Raji (cell line): ENCODE results near the gene NINJ2.

Source experiments
- POLR2A ChIP-seq: IDR thresholded peaks from 2 replicates; pipeline ENCODE4 v1.6.1; 2011; ENCODE audit warnings: low read depth, low read length, control low read depth; ENCODE audit not compliant: insufficient read depth

NINJ2 gene

DNA sequence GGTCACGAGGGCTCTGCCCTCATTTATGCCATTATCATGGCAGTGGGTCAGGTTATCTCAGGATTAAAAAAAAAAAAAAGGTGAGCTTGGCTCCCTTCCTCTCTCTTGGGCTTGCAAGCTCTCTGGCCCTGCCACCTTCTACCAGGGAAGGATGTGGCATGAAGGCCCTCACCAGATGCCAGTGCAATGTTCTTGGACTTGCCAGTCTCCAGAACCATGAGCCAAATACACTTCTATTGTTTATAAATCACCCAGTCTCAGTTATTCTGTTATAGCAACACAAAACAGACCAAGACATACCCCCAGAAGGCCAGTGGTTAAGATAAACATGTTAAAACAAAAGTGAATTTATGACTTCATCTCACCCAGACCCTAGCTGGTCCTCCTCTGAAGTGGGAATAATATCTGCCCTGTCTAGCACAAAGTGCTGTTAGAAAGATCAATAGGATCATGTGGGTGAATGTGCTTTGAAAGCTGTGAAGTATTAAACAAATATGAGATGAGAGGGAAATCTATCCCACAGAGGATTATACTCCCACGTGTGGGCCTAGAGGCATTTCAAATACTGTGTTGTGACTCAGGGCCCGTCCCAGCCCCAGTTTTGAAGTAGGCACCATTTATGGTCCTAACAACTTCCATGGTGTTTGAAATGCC lies 88.6 kb downstream of the NINJ2 start:
- TF ChIP-seq POLR2A = no peak

DNA sequence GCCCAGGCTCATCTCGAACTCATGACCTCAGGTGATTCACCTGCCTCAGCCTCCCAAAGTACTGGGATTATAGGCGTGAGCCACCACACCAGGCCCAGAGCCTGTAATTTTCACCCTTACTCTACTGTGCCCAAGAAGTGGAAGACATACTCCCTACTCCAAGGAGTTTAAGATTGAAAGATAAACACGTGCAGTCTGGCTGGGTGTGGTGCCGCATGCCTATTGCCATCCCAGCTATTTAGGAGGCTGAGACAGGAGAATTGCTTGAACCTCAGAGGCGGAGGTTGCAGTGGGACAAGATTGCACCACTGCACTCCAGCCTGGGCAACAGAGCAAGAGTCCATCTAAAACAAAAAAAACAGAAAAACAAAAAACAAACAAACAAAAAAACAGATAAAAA lies 90.0 kb downstream of the NINJ2 start:
- TF ChIP-seq POLR2A = no peak

DNA sequence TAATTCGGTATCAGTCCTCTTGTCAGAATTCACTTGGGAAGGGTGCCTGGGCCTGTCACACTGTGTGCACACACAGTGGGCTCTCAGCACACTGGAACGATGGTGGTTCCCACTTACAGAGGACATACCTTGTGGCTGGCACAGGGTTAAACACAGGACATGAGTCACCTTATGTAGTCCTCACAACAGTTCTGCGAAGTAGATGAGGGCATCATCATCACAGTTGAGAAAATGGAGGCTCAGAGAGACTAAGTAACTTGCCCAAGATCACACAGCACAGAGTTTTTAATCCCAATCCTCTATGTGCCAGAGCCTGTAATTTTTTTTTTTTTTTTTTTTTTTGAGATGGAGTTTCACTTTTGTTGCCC lies 90.7 kb downstream of the NINJ2 start:
- no peak for TF ChIP-seq POLR2A

DNA sequence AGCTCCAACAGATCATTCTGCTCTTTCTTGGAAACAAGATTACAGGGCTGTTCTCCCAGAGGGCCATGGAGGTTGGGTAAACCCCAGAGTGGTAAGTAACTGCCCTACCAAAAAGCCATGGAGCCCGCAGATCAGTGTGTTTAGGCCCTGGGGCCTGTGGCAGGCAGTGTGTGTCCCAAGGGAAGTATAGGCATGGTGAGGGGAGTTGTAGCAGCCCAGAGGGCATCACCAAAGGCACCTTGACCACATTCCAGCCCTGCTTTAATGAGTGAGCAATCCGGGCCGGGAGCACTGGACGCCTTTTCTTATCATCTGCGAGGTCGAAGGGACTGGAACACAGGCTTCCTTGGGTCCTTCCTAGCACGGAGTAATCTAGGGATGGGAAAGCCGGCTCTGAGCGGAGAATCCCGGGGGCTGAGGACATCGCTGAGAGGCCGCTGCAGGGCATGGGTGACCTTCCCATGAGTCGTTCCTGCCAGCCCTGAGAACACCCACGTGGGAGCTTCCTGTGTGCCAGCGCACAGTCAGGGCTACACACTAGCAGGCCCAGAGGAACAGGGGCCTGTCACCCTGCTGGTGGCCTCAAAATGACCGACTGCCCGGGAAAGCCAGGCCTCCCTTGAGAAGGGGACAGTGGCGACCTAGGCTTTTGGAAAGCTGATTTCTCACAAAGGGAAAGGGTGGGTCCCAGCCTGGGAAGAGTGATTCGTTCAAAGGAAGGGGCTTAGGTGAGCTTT lies 91.3 kb downstream of the NINJ2 start:
- TF ChIP-seq POLR2A = no peak

DNA sequence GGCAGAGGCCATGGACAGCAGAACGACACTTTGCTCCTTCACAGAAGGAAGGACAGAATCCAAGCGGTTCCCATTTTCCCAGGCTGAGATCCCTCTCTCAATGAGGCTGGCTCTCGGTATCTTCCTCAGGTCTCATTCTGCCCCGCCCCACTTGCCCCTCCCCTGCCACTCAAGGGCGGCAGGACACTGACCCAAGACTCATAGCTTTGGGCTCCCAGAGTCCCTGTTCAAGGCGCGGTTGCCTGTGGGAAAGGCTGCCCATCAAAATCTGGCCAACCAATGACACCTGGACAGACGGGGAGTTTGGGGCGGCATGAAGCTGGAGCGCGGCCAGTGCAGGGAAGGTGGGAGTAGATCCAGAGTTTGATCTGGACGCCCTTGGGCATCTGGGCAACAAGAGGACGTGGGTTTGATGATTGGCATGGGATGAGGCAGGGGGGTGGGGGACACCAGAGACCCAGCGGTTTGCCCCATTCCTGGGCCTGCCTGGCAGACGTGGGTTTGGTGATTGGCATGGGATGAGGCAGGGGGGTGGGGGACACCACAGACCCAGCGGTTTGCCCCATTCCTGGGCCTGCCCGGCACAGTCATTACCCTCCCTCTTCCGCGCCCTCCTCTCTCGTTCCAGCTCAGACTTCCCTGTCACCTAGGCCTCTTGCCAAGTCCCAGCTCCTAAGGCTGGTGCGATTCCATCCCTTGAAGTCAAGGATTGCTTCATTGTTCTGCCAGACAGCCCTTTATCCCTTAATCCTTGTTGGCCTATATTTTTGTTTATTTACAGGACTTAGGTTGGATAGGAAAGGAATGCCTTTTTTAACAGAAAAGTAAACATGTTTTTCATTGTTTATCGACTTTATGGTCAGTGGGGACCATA lies 92.1 kb downstream of the NINJ2 start:
- TF ChIP-seq POLR2A = no peak

DNA sequence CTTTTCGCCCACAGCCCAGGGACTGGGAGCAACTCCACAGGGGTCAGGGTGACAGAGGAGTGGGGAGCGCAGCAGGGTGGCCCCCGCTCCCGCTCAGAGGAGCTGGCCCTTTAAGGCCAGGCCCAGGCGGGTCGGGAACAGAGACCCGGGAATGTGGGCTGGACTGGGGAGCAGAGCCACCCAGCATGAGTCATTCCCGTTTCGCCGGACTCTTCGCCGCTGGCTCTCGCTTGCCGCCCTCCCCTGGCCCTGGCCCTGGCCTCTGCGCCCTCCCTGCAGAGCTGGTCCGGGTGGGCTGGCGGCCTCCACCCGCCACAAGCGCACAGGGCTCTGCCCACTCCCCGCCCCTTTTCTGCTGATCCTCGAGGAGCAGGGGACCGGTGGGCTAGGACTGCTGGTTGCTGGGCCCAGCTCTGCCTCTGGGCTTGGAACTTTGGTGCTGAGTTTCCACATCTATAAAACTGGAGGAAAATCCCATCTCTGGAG lies 92.8 kb downstream of the NINJ2 start:
- TF ChIP-seq POLR2A = no peak

DNA sequence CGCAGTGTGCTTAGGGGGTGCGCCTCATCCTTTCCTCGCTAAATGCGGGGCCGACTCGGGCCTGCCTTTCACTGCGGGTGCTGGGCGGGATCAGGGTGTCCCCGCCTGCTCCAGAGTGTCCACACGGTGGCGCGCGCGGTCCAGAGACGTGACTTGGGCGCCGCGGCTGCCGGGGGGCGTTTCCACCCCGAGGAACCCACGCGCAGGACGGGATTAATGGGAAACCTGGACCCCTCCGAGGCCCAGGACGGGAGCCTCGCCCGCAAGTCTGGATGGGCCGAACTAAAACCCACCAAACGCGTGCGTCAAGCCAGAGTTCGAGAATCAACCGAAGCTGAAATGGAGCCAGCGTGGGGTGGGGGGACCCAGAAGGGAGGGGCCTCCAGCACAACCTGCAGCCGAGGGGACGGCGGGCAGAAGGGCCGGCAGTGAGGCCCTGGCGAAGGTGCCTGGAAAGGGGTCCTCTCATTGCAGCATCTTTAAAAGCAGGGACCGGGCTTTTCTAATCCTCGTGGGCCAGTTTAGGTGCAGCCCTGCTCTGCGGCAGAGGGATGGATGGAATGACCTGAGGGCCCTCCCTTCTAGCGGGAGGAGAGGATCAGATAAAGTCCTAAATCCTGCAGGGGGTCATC lies 93.3 kb downstream of the NINJ2 start:
- no peak for TF ChIP-seq POLR2A

DNA sequence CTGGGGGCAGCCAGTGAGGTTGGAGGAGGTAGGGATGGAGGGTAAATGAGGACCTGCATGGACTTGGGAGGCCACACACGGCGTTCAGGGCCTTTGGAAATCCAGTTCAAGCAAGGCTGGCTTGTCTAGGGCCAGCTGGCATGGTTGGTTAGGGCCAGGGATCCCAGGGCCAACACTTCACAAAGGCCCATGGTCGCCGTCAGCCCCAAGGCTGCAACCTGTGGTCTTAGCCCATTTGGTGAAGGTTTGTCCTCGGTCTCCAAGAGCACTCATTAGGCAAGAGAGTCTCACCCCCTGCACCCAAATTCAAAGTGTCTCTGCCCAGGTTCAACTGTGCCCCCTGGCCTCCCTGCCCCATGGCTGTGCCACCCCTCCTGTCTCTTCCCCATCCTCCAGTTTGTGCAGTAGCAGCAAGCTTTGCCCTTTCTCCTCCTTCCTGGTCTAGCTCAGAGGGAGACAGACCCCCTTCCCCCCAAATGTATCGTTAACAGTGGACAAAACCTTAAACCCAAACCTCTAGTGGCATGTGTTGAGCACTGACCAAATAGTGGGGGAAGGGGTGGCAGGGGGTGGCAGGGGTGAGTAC lies 94.1 kb downstream of the NINJ2 start:
- TF ChIP-seq POLR2A = no peak

DNA sequence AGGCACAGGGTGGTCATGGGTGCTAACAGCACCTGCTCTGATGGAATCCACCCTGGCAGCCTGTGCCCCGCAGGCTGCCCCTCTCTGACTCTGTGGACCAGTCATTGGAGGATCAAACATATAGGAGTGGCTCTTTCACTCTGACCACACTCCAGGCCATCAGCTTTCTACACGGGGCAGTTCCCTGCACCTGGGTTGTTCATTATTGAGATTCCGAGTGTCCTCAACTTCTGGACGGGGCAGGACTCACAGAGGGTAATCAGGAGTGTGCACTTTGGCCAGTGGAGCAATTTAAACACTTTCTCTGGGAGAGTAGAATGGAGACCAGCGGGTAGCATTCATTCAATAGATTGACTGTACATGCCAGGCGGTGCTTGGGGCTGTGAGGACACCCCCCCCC lies 94.8 kb downstream of the NINJ2 start:
- TF ChIP-seq POLR2A = no peak

DNA sequence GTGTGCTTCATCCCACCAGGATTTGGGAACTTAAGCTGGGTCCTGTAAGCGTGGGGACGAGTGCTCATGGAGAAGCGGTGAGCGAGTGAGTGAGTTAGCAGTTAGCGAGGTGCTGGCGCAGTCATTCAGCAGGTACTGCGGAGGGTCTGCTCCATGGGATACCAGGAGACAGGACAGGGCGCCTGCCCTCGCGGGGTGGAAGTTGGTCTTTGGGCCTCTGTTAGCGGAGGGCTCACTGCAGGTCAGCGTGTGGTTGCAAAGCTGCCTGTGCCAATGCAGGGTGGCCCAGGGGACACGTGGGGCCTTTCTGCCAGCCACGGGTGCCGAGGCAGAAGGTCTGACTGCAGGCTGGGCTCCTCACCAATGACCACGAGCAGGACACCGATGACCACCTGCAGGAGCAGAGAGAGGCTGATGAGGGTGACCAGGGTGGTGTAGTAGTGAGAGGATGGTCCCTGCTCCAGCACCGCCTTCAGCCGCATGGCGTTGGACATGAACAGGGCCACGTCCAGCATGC lies 97.6 kb downstream of the NINJ2 start:
- TF ChIP-seq POLR2A = no peak

DNA sequence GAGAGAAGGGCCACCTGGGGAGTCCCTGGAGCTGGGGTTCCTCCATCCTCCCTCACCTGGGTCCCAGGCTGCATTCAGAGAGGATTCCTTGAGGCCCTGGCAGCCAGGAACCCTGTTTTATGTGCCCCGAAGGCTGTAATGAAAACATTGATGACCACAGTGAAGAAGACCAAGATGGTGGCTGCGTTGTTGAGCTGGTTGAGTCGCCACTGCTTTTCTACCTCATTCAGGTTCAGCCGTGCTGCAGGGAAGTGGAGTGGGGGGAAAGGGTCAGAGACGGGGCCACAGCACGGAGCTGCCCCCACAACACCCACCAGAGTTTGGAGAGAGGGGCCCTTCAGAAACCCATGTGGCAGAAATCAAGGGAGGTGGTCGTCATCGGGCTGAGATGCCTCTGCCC lies 98.1 kb downstream of the NINJ2 start:
- no peak for TF ChIP-seq POLR2A

DNA sequence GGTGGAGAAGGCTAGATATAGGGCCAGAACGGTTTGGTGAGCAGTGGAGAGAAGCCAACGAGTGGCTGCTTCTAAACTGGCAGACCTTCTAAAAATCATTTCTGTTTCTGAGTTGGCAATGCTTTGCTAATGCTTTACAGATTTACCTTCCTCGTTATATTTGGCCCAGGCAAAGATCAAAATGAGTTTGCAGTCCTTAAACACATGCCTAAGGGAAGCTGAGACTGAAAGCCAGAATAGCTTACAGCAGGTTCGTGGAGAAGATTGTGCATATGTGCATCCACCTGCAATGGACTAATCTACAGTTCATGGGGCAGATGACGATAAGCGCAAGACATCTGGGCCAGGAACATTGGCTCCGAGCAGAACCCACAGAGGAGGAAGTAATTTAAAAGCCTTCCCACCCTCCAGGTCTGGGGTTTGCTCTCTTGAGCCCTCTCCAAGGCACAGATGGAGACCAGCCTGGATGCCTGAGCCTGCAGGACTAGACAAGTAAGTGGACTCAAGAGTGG lies 99.4 kb downstream of the NINJ2 start:
- no peak for TF ChIP-seq POLR2A

DNA sequence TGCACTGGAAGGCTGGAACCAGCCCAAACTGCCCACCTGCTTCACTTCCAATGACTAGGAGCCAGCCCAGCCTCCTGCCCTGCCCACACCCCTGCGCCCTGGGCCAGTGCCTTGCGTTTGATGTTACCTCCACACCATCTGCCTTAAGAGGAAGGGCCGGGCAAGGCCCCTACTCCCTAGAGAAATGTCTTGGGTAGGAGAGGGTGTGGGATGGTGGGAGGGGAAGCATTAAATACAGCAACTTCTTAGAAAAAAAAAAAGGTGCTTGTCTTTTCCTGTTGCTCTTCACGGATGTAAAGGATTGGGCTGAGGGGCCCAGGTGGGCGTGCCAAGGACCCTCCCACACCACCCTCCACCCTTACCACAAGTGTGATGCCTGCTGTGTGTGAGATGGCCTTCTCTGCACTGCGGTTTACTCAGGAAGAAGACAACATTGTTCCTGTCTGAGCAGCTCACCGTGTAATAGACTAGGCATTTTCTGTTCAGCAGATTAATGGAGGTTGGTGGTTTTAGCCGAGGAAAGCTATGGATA lies 99.9 kb downstream of the NINJ2 start:
- no peak for TF ChIP-seq POLR2A

DNA sequence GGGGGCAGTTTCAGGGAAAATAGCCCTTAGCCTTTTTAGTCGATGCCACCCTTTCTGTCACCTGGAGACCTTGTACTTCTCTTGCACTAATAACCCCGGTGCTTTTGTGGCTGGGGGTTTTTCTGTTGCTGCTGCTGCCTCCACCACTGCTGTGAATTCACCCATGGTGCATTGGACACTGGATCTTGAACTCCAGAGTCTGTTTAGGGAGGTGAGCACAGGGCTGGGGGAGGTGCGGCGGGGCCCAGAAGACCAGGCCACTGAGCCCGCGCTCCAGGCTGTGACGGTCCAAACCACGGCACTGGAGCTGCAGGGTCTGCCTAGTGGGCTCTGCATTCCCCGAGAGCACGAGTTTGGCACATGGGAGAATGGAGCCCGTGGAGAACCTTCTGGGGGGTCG lies 100.6 kb downstream of the NINJ2 start:
- TF ChIP-seq POLR2A = no peak
